HG02885 (cell line): ENCODE measurements around the gene NECTIN1.

Experiments
- ATAC-seq: cut with Tn5 transposase; IDR thresholded peaks from one replicate; pipeline ENCODE4 v1.9.1; 2021; ENCODE audit warnings: mild to moderate bottlenecking; ENCODE audit not compliant: unreplicated experiment, poor library complexity

Gene NECTIN1

GRCh38 chr11:119652907-119653659, 75.9 kb downstream of the NECTIN1 start:
- no peak for ATAC-seq

GRCh38 chr11:119651802-119652584, 77.0 kb downstream of the NECTIN1 start:
- no peak for ATAC-seq

- no peak for ATAC-seq
Measured at GRCh38 chr11:119650251-119650650, 78.7 kb downstream of the NECTIN1 start.

GRCh38 chr11:119647254-119647653, 81.7 kb downstream of the NECTIN1 start:
- no peak for ATAC-seq

GRCh38 chr11:119645018-119645417, 84.0 kb downstream of the NECTIN1 start:
- no peak for ATAC-seq

GRCh38 chr11:119644502-119644901, 84.5 kb downstream of the NECTIN1 start:
- ATAC-seq = no peak

- no peak for ATAC-seq
Measured at GRCh38 chr11:119643876-119644225, 85.1 kb downstream of the NECTIN1 start.

- no peak for ATAC-seq
Measured at GRCh38 chr11:119643212-119643875, 85.7 kb downstream of the NECTIN1 start.

- no peak for ATAC-seq
Measured at GRCh38 chr11:119641983-119642745, 86.8 kb downstream of the NECTIN1 start.

GRCh38 chr11:119640541-119640940, 88.5 kb downstream of the NECTIN1 start:
- no peak for ATAC-seq

- ATAC-seq = no peak
Measured at GRCh38 chr11:119639642-119640205, 89.3 kb downstream of the NECTIN1 start.

GRCh38 chr11:119638851-119639250, 90.1 kb downstream of the NECTIN1 start:
- ATAC-seq = no peak

- ATAC-seq = no peak
Measured at GRCh38 chr11:119637481-119637880, 91.5 kb downstream of the NECTIN1 start.

- ATAC-seq = no peak
Measured at GRCh38 chr11:119635776-119636175, 93.2 kb downstream of the NECTIN1 start.

- no peak for ATAC-seq
Measured at GRCh38 chr11:119635041-119635740, 93.8 kb downstream of the NECTIN1 start.

- ATAC-seq = no peak
Measured at GRCh38 chr11:119634301-119634700, 94.7 kb downstream of the NECTIN1 start.

GRCh38 chr11:119629834-119630624, 99.0 kb downstream of the NECTIN1 start:
- ATAC-seq = no peak

GRCh38 chr11:119629085-119629484, 99.9 kb downstream of the NECTIN1 start:
- no peak for ATAC-seq

- ATAC-seq = no peak
Measured at GRCh38 chr11:119627286-119627685, 101.7 kb downstream of the NECTIN1 start.
